ENCODE measurements around the gene KIF7. TPM values are rescaled to one million over a fixed set of nuclear protein-coding genes. Genes with fewer than 3 reads are reported as not detected.

KIF7 gene
- total and polyA plus RNA-seq, 2 donors: 9.4 to 9.9 TPM

GRCh38 chr15:89630974-89631901 is 24.0 kb downstream of the KIF7 start:
- 93% methylated on average over 30 of the region's 30 CpGs for WGBS

GRCh38 chr15:89630260-89630659 is 25.0 kb downstream of the KIF7 start:
- H3K4me3 ChIP-seq (ENCODE audit: low read depth, low read length): no peak overlapping the region
- H3K4me1 ChIP-seq (ENCODE audit: insufficient read depth): no peaks in the 10 kb centered on the region
- no peak for DNase-seq (ENCODE audit: extremely low spot score)
- 93% methylated on average over 14 of the region's 14 CpGs for WGBS
- H3K36me3 ChIP-seq (ENCODE audit: insufficient read depth): peaks cover 4% of the 10 kb centered on the region
- H3K27ac ChIP-seq (ENCODE audit: low read depth): no peak overlapping the region

More at GRCh38 chr15:89630974-89631901, 24.0 kb downstream of the KIF7 start:
- H3K36me3 ChIP-seq (ENCODE audit: insufficient read depth): peaks cover 4% of the 10 kb centered on the region
- no peak overlapping the region for H3K27ac ChIP-seq (ENCODE audit: low read depth)
- H3K4me1 ChIP-seq (ENCODE audit: insufficient read depth): no peaks in the 10 kb centered on the region
- DNase-seq (ENCODE audit: extremely low spot score): no peak
- H3K4me3 ChIP-seq (ENCODE audit: low read depth, low read length): no peak overlapping the region

GRCh38 chr15:89629829-89630228 is 25.4 kb downstream of the KIF7 start:
- H3K4me3 ChIP-seq (ENCODE audit: low read depth, low read length): no peak overlapping the region
- WGBS: 96% methylated on average over 5 of the region's 5 CpGs
- no peaks in the 10 kb centered on the region for H3K4me1 ChIP-seq (ENCODE audit: insufficient read depth)
- DNase-seq (ENCODE audit: extremely low spot score): no peak
- H3K36me3 ChIP-seq (ENCODE audit: insufficient read depth): peaks cover 4% of the 10 kb centered on the region
- H3K27ac ChIP-seq (ENCODE audit: low read depth): no peak overlapping the region

GRCh38 chr15:89628806-89629715 is 26.2 kb downstream of the KIF7 start:
- DNase-seq (ENCODE audit: extremely low spot score): no peak

GRCh38 chr15:89628301-89628700 is 27.0 kb downstream of the KIF7 start:
- Histone ChIP-seq H3K36me3 (ENCODE audit: insufficient read depth) (peaks cover 2% of the 10 kb centered on the region), H3K27ac (ENCODE audit: low read depth) (no peak overlapping the region), H3K4me3 (ENCODE audit: low read depth, low read length) (no peak overlapping the region), H3K4me1 (ENCODE audit: insufficient read depth) (no peaks in the 10 kb centered on the region)
- 84% methylated on average over 21 of the region's 21 CpGs for WGBS
- DNase-seq (ENCODE audit: extremely low spot score): no peak

More at GRCh38 chr15:89628806-89629715, 26.2 kb downstream of the KIF7 start:
- Histone ChIP-seq H3K36me3 (ENCODE audit: insufficient read depth) (peaks cover 4% of the 10 kb centered on the region), H3K27ac (ENCODE audit: low read depth) (no peak overlapping the region), H3K4me3 (ENCODE audit: low read depth, low read length) (no peak overlapping the region), H3K4me1 (ENCODE audit: insufficient read depth) (no peaks in the 10 kb centered on the region)
- 90% methylated on average over 30 of the region's 30 CpGs for WGBS

GRCh38 chr15:89627256-89627970 is 27.9 kb downstream of the KIF7 start:
- H3K36me3 ChIP-seq (ENCODE audit: insufficient read depth): peaks cover 2% of the 10 kb centered on the region
- no peak overlapping the region for H3K27ac ChIP-seq (ENCODE audit: low read depth)
- DNase-seq (ENCODE audit: extremely low spot score): no peak
- no peak overlapping the region for H3K4me3 ChIP-seq (ENCODE audit: low read depth, low read length)
- WGBS: 95% methylated on average over 8 of the region's 8 CpGs
- H3K4me1 ChIP-seq (ENCODE audit: insufficient read depth): no peaks in the 10 kb centered on the region

- no peaks in the 10 kb centered on the region for H3K4me1 ChIP-seq (ENCODE audit: insufficient read depth)
- peaks cover 2% of the 10 kb centered on the region for H3K36me3 ChIP-seq (ENCODE audit: insufficient read depth)
- DNase-seq (ENCODE audit: extremely low spot score): no peak
- 93% methylated on average over 9 of the region's 9 CpGs for WGBS
- no peak overlapping the region for H3K27ac ChIP-seq (ENCODE audit: low read depth)
- H3K4me3 ChIP-seq (ENCODE audit: low read depth, low read length): no peak overlapping the region
Observed at GRCh38 chr15:89625716-89626115, 29.6 kb downstream of the KIF7 start.

- Histone ChIP-seq H3K27ac (ENCODE audit: low read depth) (no peak overlapping the region), H3K36me3 (ENCODE audit: insufficient read depth) (no peaks in the 10 kb centered on the region), H3K4me3 (ENCODE audit: low read depth, low read length) (no peak overlapping the region), H3K4me1 (ENCODE audit: insufficient read depth) (no peaks in the 10 kb centered on the region)
- no peak for DNase-seq (ENCODE audit: extremely low spot score)
- 25% methylated on average over 1 of the region's 1 CpG for WGBS
Observed at GRCh38 chr15:89623165-89623564, 32.1 kb downstream of the KIF7 start.

GRCh38 chr15:89621547-89621946 is 33.7 kb downstream of the KIF7 start:
- H3K4me1 ChIP-seq (ENCODE audit: insufficient read depth): no peaks in the 10 kb centered on the region
- DNase-seq (ENCODE audit: extremely low spot score): no peak
- WGBS: 60% methylated on average over 4 of the region's 4 CpGs
- no peak overlapping the region for H3K4me3 ChIP-seq (ENCODE audit: low read depth, low read length)
- no peak overlapping the region for H3K27ac ChIP-seq (ENCODE audit: low read depth)
- H3K36me3 ChIP-seq (ENCODE audit: insufficient read depth): no peaks in the 10 kb centered on the region

GRCh38 chr15:89616228-89616627 is 39.0 kb downstream of the KIF7 start:
- 89% methylated on average over 4 of the region's 4 CpGs for WGBS
- Histone ChIP-seq H3K4me3 (ENCODE audit: low read depth, low read length) (no peak overlapping the region), H3K4me1 (ENCODE audit: insufficient read depth) (no peaks in the 10 kb centered on the region), H3K27ac (ENCODE audit: low read depth) (no peak overlapping the region), H3K36me3 (ENCODE audit: insufficient read depth) (peaks cover 2% of the 10 kb centered on the region)
- DNase-seq (ENCODE audit: extremely low spot score): no peak

- DNase-seq (ENCODE audit: extremely low spot score): no peak
- 91% methylated on average over 1 of the region's 1 CpG for WGBS
- Histone ChIP-seq H3K27ac (ENCODE audit: low read depth) (no peak overlapping the region), H3K4me1 (ENCODE audit: insufficient read depth) (no peaks in the 10 kb centered on the region), H3K36me3 (ENCODE audit: insufficient read depth) (peaks cover 2% of the 10 kb centered on the region), H3K4me3 (ENCODE audit: low read depth, low read length) (no peak overlapping the region)
Observed at GRCh38 chr15:89615135-89615534, 40.1 kb downstream of the KIF7 start.

- no peak overlapping the region for H3K4me3 ChIP-seq (ENCODE audit: low read depth, low read length)
- no peaks in the 10 kb centered on the region for H3K4me1 ChIP-seq (ENCODE audit: insufficient read depth)
- WGBS: 93% methylated on average over 1 of the region's 1 CpG
- no peak overlapping the region for H3K27ac ChIP-seq (ENCODE audit: low read depth)
- no peak for DNase-seq (ENCODE audit: extremely low spot score)
- H3K36me3 ChIP-seq (ENCODE audit: insufficient read depth): peaks cover 2% of the 10 kb centered on the region
Observed at GRCh38 chr15:89614164-89614563, 41.1 kb downstream of the KIF7 start.

GRCh38 chr15:89613031-89613430 is 42.2 kb downstream of the KIF7 start:
- WGBS: 93% methylated on average over 2 of the region's 2 CpGs
- H3K27ac ChIP-seq (ENCODE audit: low read depth): no peak overlapping the region

More at GRCh38 chr15:89613031-89613430, 42.2 kb downstream of the KIF7 start:
- Histone ChIP-seq H3K4me1 (ENCODE audit: insufficient read depth) (no peaks in the 10 kb centered on the region), H3K4me3 (ENCODE audit: low read depth, low read length) (no peak overlapping the region), H3K36me3 (ENCODE audit: insufficient read depth) (peaks cover 2% of the 10 kb centered on the region)
- no peak for DNase-seq (ENCODE audit: extremely low spot score)
